HepG2 (cell line): ENCODE results near the gene ZNF213. TPM values are rescaled to one million over a fixed set of nuclear protein-coding genes. Genes with fewer than 3 reads are reported as not detected.
A peak's percentile ranks its signal among the peaks of the same experiment; 100 is the strongest.

Experiments used
- AGO2 ChIP-seq: fragments of 200-400 bp; formaldehyde crosslinking; optimal IDR thresholded peaks from 2 replicates; pipeline ENCODE3; 2017; ENCODE audit warnings: mild to moderate bottlenecking, low read depth, low read length, moderate library complexity
- BORCS8-MEF2B ChIP-seq: sonication (generic); formaldehyde crosslinking; IDR thresholded peaks from 2 replicates; pipeline ENCODE4 v1.8.0; 2022; ENCODE audit warnings: mild to moderate bottlenecking, missing genetic modification reagents
- DPF2 ChIP-seq: sonication (generic); formaldehyde crosslinking; IDR thresholded peaks from 2 replicates; pipeline ENCODE4 v1.4.0; 2020; ENCODE audit warnings: mild to moderate bottlenecking, low read depth, missing genetic modification reagents, borderline replicate concordance
- NFATC3 ChIP-seq: sonication (generic); formaldehyde crosslinking; IDR thresholded peaks from 2 replicates; pipeline ENCODE4 v1.5.1; 2020; ENCODE audit warnings: mild to moderate bottlenecking, missing genetic modification reagents
- NFKB2 ChIP-seq: sonication (generic); formaldehyde crosslinking; IDR thresholded peaks from 2 replicates; pipeline ENCODE4 v1.4.0; 2020; ENCODE audit warnings: missing genetic modification reagents, borderline replicate concordance
- NFYC ChIP-seq: IDR thresholded peaks from 2 replicates; pipeline ENCODE4 v1.6.1; 2016; ENCODE audit warnings: missing genetic modification reagents, missing compliant biosample characterization
- PPARG ChIP-seq: conservative IDR thresholded peaks from 2 replicates; pipeline ENCODE4 v1.6.1; 2016; ENCODE audit warnings: missing biosample characterization, missing genetic modification reagents
- ZFP37 ChIP-seq: sonication (generic); formaldehyde crosslinking; IDR thresholded peaks from 2 replicates; pipeline ENCODE4 v1.4.0; 2020; ENCODE audit warnings: missing genetic modification reagents, borderline replicate concordance
- ZKSCAN5 ChIP-seq: sonication (generic); formaldehyde crosslinking; IDR thresholded peaks from 2 replicates; pipeline ENCODE4 v1.5.1; 2020; ENCODE audit warnings: mild to moderate bottlenecking, missing genetic modification reagents
- ZNF124 ChIP-seq: sonication (generic); formaldehyde crosslinking; IDR thresholded peaks from 2 replicates; pipeline ENCODE4 v1.4.0; 2020; ENCODE audit warnings: missing genetic modification reagents
- ZNF160 ChIP-seq: sonication (generic); formaldehyde crosslinking; IDR thresholded peaks from 2 replicates; pipeline ENCODE4 v1.8.0; 2022; ENCODE audit warnings: mild to moderate bottlenecking, inconsistent platforms, missing genetic modification reagents
- ZNF256 ChIP-seq: sonication (generic); formaldehyde crosslinking; conservative IDR thresholded peaks from 2 replicates; pipeline ENCODE4 v1.4.0; 2020; ENCODE audit warnings: missing genetic modification reagents
- ZNF30 ChIP-seq: sonication (generic); formaldehyde crosslinking; IDR thresholded peaks from 2 replicates; pipeline ENCODE4 v1.5.0; 2020; ENCODE audit warnings: mild to moderate bottlenecking, missing genetic modification reagents
- ZNF546 ChIP-seq: sonication (generic); formaldehyde crosslinking; conservative IDR thresholded peaks from 2 replicates; pipeline ENCODE4 v1.8.1; 2023; ENCODE audit warnings: mild to moderate bottlenecking, missing genetic modification reagents
- ZNF550 ChIP-seq: sonication (generic); formaldehyde crosslinking; IDR thresholded peaks from 2 replicates; pipeline ENCODE4 v1.4.0; 2020; ENCODE audit warnings: mild to moderate bottlenecking, missing genetic modification reagents, borderline replicate concordance
- ZNF557 ChIP-seq: sonication (generic); formaldehyde crosslinking; IDR thresholded peaks from 2 replicates; pipeline ENCODE4 v1.4.0; 2020; ENCODE audit warnings: missing genetic modification reagents
- polyA plus RNA-seq, 8 experiments: library from polyadenylated mRNA; depleted of rRNA in 3 of 8; stranded (reverse) in 7 of 8; unstranded in 1 of 8; fragments of >200 nt; fragmentation: Illumina TruSeq in 4 of 8; extraction: Trizol in 4 of 8; gene quantifications; 2 replicates each; pipeline versions ENCODE4 v1.2.1 to v1.2.3, GENCODE V29; 2011 to 2016; ENCODE audit warnings: low read depth in 4 of 8, missing spikeins in 1 of 8, mixed read lengths in 1 of 8; ENCODE audit not compliant: insufficient read depth in 1 of 8
- total RNA-seq, 5 experiments: library from RNA; depleted of rRNA; stranded (reverse); fragments of >200 nt; fragmentation: Illumina TruSeq; extraction: Trizol; gene quantifications; 2 replicates each; pipeline ENCODE4 v1.2.3, GENCODE V29; 2016; ENCODE audit warnings: low read depth in 1 of 5
- TF ChIP-seq, protein P1 (sequence below): sonication (generic); formaldehyde crosslinking; IDR thresholded peaks from 2 replicates; pipeline ENCODE4 v1.4.0; 2020; ENCODE audit warnings: missing genetic modification reagents, mild to moderate bottlenecking, borderline replicate concordance
- TF ChIP-seq, protein P2 (sequence below): sonication (generic); formaldehyde crosslinking; IDR thresholded peaks from 2 replicates; pipeline ENCODE4 v1.5.0; 2020; ENCODE audit warnings: missing genetic modification reagents, mild to moderate bottlenecking, borderline replicate concordance
- TF ChIP-seq, protein P3 (sequence below): sonication (generic); formaldehyde crosslinking; IDR thresholded peaks from 2 replicates; pipeline ENCODE4 v1.5.0; 2020; ENCODE audit warnings: mild to moderate bottlenecking, missing genetic modification reagents, borderline replicate concordance
- TF ChIP-seq, protein P4 (sequence below): sonication (generic); formaldehyde crosslinking; IDR thresholded peaks from 2 replicates; pipeline ENCODE4 v1.9.0; 2021; ENCODE audit warnings: missing genetic modification reagents, borderline replicate concordance

The ZNF213 gene
- total and polyA plus RNA-seq, 2 of the 13 experiments (the other 11 are each of a cell fraction or from before 2014, with no cell fraction given): 0.59 to 0.97 TPM

DNA sequence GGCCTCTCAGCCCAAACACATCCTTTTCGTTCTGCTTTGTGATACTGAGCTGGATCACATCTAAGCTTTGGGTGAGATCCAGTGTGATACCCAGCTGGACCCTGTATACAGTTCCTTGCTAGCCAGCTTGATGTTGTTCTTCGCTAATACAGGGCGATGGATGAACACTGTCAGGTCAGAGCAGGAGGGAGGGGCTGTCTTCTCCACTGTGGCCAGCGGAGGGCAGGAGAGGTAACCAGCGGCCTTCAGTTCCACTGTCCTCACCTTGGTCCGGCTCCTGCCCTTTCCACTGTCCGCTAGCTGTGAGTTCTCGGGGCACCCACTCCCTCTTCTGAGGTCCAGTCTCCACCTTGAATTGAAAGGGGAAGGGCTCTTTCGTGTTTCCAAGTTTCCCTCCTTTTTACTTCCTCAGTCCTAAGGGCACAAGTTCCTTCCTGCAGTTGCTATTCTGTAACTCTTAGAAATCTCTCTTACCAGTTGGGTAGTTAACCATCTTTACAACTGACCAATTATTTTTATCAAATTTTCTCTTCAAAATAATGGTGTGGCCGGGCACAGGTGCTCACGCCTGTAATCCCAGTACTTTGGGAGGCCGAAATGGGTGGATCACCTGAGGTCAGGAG, 3.0 kb upstream of the ZNF213 start (continued):
- TF ChIP-seq, protein P1, sequence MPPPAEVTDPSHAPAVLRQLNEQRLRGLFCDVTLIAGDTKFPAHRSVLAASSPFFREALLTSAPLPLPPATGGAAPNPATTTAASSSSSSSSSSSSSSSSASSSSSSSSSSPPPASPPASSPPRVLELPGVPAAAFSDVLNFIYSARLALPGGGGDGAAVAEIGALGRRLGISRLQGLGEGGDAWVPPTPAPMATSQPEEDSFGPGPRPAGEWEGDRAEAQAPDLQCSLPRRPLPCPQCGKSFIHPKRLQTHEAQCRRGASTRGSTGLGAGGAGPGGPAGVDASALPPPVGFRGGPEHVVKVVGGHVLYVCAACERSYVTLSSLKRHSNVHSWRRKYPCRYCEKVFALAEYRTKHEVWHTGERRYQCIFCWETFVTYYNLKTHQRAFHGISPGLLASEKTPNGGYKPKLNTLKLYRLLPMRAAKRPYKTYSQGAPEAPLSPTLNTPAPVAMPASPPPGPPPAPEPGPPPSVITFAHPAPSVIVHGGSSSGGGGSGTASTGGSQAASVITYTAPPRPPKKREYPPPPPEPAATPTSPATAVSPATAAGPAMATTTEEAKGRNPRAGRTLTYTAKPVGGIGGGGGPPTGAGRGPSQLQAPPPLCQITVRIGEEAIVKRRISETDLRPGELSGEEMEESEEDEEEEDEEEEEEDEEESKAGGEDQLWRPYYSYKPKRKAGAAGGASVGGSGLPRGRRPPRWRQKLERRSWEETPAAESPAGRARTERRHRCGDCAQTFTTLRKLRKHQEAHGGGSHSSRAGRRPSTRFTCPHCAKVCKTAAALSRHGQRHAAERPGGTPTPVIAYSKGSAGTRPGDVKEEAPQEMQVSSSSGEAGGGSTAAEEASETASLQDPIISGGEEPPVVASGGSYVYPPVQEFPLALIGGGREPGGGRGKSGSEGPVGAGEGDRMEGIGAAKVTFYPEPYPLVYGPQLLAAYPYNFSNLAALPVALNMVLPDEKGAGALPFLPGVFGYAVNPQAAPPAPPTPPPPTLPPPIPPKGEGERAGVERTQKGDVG (CRISPR knock-in tag): no peak
- TF ChIP-seq AGO2 (no peak), ZNF557 (no peak), ZNF124 (CRISPR knock-in tag) (no peak), NFKB2 (CRISPR knock-in tag) (no peak), ZNF256 (CRISPR knock-in tag) (no peak), ZKSCAN5 (CRISPR knock-in tag) (no peak), ZNF550 (CRISPR knock-in tag) (no peak), NFYC (CRISPR knock-in tag) (no peak), BORCS8-MEF2B (CRISPR knock-in tag) (0 out of 2 replicates have a peak, but pooled peaks have one; percentile 42), ZNF160 (CRISPR knock-in tag) (no peak), NFATC3 (CRISPR knock-in tag) (no peak), PPARG (CRISPR knock-in tag) (no peak), ZNF546 (CRISPR knock-in tag) (no peak), ZNF30 (CRISPR knock-in tag) (no peak), DPF2 (CRISPR knock-in tag) (no peak), ZFP37 (CRISPR knock-in tag) (no peak)
- TF ChIP-seq, protein P2, sequence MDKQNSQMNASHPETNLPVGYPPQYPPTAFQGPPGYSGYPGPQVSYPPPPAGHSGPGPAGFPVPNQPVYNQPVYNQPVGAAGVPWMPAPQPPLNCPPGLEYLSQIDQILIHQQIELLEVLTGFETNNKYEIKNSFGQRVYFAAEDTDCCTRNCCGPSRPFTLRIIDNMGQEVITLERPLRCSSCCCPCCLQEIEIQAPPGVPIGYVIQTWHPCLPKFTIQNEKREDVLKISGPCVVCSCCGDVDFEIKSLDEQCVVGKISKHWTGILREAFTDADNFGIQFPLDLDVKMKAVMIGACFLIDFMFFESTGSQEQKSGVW (CRISPR knock-in tag): no peak
- TF ChIP-seq, protein P3, sequence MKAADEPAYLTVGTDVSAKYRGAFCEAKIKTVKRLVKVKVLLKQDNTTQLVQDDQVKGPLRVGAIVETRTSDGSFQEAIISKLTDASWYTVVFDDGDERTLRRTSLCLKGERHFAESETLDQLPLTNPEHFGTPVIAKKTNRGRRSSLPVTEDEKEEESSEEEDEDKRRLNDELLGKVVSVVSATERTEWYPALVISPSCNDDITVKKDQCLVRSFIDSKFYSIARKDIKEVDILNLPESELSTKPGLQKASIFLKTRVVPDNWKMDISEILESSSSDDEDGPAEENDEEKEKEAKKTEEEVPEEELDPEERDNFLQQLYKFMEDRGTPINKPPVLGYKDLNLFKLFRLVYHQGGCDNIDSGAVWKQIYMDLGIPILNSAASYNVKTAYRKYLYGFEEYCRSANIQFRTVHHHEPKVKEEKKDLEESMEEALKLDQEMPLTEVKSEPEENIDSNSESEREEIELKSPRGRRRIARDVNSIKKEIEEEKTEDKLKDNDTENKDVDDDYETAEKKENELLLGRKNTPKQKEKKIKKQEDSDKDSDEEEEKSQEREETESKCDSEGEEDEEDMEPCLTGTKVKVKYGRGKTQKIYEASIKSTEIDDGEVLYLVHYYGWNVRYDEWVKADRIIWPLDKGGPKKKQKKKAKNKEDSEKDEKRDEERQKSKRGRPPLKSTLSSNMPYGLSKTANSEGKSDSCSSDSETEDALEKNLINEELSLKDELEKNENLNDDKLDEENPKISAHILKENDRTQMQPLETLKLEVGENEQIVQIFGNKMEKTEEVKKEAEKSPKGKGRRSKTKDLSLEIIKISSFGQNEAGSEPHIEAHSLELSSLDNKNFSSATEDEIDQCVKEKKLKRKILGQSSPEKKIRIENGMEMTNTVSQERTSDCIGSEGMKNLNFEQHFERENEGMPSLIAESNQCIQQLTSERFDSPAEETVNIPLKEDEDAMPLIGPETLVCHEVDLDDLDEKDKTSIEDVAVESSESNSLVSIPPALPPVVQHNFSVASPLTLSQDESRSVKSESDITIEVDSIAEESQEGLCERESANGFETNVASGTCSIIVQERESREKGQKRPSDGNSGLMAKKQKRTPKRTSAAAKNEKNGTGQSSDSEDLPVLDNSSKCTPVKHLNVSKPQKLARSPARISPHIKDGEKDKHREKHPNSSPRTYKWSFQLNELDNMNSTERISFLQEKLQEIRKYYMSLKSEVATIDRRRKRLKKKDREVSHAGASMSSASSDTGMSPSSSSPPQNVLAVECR (CRISPR knock-in tag): no peak; the same call in 1 of the 2 replicates
- TF ChIP-seq, protein P4, sequence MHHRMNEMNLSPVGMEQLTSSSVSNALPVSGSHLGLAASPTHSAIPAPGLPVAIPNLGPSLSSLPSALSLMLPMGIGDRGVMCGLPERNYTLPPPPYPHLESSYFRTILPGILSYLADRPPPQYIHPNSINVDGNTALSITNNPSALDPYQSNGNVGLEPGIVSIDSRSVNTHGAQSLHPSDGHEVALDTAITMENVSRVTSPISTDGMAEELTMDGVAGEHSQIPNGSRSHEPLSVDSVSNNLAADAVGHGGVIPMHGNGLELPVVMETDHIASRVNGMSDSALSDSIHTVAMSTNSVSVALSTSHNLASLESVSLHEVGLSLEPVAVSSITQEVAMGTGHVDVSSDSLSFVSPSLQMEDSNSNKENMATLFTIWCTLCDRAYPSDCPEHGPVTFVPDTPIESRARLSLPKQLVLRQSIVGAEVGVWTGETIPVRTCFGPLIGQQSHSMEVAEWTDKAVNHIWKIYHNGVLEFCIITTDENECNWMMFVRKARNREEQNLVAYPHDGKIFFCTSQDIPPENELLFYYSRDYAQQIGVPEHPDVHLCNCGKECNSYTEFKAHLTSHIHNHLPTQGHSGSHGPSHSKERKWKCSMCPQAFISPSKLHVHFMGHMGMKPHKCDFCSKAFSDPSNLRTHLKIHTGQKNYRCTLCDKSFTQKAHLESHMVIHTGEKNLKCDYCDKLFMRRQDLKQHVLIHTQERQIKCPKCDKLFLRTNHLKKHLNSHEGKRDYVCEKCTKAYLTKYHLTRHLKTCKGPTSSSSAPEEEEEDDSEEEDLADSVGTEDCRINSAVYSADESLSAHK (CRISPR knock-in tag): no peak
